ENCODE measurements around the gene SNX25.

GRCh38 chr4:185183622-185184281 lies 25.6 kb upstream of the SNX25 start:
- TF ChIP-seq CTCF (tag by site-specific recombination; IDR thresholded peaks at IDR 0.05): no peak
- TF ChIP-seq ZNF658 (tag by site-specific recombination; IDR thresholded peaks at IDR 0.05): no peak
